ENCODE results near the gene PEDS1. TPM values are rescaled to one million over a fixed set of nuclear protein-coding genes. Genes with fewer than 3 reads are reported as not detected.

The PEDS1 gene
- total and polyA plus RNA-seq, 2 of the 13 experiments (the other 11 are each of a cell fraction or from before 2014, with no cell fraction given) = 30.5 to 93.9 TPM

- TF ChIP-seq, protein P1, sequence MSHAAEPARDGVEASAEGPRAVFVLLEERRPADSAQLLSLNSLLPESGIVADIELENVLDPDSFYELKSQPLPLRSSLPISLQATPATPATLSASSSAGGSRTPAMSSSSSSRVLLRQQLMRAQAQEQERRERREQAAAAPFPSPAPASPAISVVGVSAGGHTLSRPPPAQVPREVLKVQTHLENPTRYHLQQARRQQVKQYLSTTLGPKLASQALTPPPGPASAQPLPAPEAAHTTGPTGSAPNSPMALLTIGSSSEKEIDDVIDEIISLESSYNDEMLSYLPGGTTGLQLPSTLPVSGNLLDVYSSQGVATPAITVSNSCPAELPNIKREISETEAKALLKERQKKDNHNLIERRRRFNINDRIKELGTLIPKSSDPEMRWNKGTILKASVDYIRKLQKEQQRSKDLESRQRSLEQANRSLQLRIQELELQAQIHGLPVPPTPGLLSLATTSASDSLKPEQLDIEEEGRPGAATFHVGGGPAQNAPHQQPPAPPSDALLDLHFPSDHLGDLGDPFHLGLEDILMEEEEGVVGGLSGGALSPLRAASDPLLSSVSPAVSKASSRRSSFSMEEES (CRISPR knock-in tag; IDR thresholded peaks at IDR 0.05) = peak; percentile 14; the same call in 1 of the 2 replicates
- TF ChIP-seq, protein P2, sequence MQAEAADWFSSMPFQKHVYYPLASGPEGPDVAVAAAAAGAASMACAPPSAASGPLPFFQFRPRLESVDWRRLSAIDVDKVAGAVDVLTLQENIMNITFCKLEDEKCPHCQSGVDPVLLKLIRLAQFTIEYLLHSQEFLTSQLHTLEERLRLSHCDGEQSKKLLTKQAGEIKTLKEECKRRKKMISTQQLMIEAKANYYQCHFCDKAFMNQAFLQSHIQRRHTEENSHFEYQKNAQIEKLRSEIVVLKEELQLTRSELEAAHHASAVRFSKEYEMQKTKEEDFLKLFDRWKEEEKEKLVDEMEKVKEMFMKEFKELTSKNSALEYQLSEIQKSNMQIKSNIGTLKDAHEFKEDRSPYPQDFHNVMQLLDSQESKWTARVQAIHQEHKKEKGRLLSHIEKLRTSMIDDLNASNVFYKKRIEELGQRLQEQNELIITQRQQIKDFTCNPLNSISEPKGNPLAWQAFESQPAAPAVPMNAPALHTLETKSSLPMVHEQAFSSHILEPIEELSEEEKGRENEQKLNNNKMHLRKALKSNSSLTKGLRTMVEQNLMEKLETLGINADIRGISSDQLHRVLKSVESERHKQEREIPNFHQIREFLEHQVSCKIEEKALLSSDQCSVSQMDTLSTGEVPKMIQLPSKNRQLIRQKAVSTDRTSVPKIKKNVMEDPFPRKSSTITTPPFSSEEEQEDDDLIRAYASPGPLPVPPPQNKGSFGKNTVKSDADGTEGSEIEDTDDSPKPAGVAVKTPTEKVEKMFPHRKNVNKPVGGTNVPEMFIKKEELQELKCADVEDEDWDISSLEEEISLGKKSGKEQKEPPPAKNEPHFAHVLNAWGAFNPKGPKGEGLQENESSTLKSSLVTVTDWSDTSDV (CRISPR knock-in tag; IDR thresholded peaks at IDR 0.05) = 0 out of 2 replicates have a peak, but pooled peaks have one; percentile 88
- TF ChIP-seq, protein P3, sequence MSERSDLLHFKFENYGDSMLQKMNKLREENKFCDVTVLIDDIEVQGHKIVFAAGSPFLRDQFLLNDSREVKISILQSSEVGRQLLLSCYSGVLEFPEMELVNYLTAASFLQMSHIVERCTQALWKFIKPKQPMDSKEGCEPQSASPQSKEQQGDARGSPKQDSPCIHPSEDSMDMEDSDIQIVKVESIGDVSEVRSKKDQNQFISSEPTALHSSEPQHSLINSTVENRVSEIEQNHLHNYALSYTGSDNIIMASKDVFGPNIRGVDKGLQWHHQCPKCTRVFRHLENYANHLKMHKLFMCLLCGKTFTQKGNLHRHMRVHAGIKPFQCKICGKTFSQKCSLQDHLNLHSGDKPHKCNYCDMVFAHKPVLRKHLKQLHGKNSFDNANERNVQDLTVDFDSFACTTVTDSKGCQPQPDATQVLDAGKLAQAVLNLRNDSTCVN (CRISPR knock-in tag; IDR thresholded peaks at IDR 0.05; ENCODE audit: borderline replicate concordance) = peak; percentile 55
- no peak; the same call in 1 of the 2 replicates for TF ChIP-seq ZSCAN21 (CRISPR knock-in tag; IDR thresholded peaks at IDR 0.05; ENCODE audit: borderline replicate concordance)
- peak; percentile 73 for TF ChIP-seq RBFOX2 (IDR thresholded peaks at IDR 0.05; ENCODE audit: low read depth, low read length)
- 0 out of 2 replicates have a peak, but pooled peaks have one; percentile 53 for TF ChIP-seq SMAD3 (CRISPR knock-in tag; IDR thresholded peaks at IDR 0.05)
- TF ChIP-seq HMG20A (CRISPR knock-in tag; IDR thresholded peaks at IDR 0.05; ENCODE audit: borderline replicate concordance) = no peak
- TF ChIP-seq AGO2 (optimal IDR thresholded peaks at IDR 0.05; ENCODE audit: low read depth, low read length) = peak; percentile 86
- TF ChIP-seq MTERF4 (CRISPR knock-in tag; IDR thresholded peaks at IDR 0.05) = peak; percentile 63; the same call in 1 of the 2 replicates
- no peak for TF ChIP-seq ZNF431 (CRISPR knock-in tag; IDR thresholded peaks at IDR 0.05; ENCODE audit: borderline replicate concordance, low read depth)
- TF ChIP-seq HIC2 (CRISPR knock-in tag; IDR thresholded peaks at IDR 0.05; ENCODE audit: low read depth) = peak; percentile 10; the same call in 1 of the 2 replicates
- TF ChIP-seq ZNF839 (CRISPR knock-in tag; IDR thresholded peaks at IDR 0.05; ENCODE audit: borderline replicate concordance) = peak; percentile 72; the same call in 1 of the 2 replicates
- 0 out of 2 replicates have a peak, but pooled peaks have one; percentile 65 for TF ChIP-seq ZNF563 (CRISPR knock-in tag; IDR thresholded peaks at IDR 0.05)
Observed at GRCh38 chr20:50193199-50193835, 39.8 kb upstream of the PEDS1 start (continued).

Data from HepG2 (cell line).